HG03095 (cell line): Measurements from ENCODE around the gene TLK1.
A peak's percentile ranks its signal among the peaks of the same experiment; 100 is the strongest.

ENCODE experiments used
- ATAC-seq: cut with Tn5 transposase; IDR thresholded peaks from one replicate; pipeline ENCODE4 v1.9.1; 2021; ENCODE audit warnings: moderate library complexity; ENCODE audit not compliant: unreplicated experiment

TLK1 gene

DNA sequence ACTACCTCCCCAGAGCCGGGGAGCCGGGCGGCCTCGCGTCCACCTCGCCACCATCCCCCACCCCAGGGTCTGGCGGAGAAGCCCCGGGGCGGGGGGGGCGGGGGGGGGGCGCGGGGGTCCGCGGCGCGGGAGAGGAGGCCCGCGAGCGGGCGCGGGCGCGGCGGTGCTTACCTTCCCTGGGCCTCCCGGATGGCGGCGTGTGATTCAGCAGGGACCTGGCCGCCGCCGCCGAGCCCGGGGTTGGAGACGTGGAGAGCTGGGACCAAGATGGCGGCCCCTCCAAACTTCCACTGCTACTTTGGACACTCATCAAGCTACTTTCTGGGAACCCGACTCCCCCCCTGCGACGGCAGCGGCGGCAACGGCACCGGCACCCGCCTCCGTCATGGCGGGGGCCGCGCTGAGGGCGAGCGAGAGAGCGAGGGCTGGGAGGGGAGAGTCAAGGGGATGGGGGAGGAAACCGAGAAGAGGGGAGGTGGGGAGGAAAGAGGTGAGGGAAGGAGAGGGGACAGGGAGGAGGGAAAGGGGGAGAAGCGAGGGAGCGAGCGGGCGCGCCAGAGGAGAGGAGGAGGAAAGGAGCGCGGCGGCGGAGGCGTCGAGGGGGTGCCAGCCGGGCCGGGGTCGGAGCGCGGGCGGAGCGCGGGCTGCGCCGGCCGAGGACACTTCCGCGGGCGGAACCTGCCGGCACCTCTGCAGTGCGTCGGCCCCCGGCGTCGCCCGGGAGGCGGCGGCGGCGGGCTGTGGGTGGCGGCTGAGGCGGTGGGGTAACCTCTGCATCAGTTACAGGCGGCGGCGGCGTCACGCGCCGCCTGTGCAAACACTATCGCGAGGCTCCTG is at the start of gene TLK1:
TLK1 (minus strand) TSS at position 775 of the 837 bp plus-strand sequence; CDS start at position 310, 465 bp downstream.
- ATAC-seq = peak; percentile 51

DNA sequence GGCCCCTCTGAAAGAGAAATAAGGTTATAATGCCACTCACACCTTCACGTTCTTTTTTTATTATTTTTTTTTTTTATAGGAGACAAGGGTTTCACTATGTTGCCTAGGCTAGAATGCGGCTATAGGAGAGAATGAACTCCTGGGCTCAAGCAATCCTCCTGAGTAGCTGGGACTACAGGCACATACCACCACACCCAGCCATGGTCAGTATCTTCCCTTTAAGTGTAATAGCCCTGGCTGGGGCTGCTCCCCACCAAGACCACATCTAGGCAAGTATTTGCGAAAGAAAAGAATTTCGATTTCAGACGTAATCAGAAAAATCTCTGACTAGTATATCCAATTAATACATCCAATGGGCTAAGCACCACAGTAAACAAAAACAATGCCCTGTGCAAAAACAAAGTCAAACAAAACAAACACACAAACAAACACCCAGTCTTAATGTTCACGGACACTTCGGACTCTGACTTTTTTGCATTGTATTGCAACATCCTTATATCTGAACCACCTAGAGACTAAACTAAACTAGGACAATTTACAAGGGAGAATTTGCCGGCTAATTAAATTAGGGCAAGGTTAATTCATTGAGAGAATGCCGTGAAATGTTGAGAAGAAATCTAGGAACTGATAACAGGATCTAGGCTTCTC is 49.6 kb upstream of the TLK1 start:
- ATAC-seq = no peak

DNA sequence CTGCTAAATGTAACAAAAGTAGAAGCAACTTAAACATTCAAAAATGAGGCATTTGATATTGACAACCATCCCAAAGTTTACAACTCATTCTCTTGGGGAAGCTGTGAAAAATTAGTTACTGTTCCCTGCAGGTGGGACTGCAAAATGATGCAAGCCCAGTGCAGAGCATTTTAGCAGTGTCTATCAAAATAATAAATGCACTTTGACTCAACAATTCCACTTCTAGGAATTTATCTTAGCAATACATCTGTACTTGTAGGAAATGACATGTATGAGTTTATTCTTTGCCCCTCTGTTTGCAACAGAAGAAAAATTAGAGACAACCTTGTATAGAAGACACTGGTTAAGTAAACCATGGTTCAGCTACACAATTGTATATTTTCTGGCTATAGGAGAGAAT is 48.0 kb upstream of the TLK1 start:
- no peak for ATAC-seq

DNA sequence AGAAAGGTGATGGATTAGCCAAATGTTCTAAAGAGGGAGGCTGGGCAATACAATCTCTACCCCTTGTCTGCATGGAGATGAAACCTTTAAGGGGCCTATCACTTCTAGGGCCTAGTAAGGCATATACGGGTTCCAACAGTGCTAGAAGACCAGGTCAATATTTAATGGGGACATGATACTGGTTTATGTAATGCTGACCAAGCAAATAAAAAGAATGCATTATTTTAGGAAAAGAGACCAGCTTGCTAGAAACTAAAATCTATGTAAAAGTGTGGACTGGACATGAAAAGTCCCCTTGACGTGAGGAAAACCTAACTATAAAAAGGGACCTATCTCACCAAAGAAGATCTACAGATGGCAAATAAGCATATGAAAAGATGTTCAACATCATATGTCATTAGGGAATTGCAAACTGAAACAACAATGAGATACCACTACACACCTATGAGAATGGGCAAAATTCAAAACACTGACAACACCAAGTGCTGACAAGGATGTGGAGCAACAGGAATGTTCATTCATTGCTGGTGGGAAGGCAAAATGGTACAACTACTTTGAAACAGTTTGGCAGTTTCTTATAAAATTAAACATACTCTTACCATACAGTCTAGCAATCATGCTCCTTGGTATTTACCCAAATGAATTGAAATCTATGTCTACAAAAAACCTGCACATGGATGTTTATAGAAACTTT is 45.9 kb upstream of the TLK1 start:
- no peak for ATAC-seq

DNA sequence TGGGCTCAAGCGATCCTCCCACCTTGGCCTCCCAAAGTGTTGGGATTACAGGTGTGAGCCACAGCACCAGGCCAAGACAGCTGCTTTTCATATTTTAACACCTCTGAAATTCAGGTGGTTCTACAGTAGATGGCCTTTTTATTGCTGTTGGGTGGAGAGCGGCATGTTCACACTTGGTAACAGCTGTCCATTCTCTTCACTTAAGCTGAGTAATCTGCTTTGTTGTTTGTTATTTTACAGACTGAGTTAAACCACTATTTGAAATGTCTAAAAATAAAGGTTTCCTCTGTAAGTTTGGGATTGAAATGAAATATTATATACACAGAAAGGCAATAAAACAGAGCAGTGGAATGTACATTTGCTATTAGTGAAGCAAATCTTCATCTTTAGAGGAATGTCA is 44.9 kb upstream of the TLK1 start:
- ATAC-seq = no peak

DNA sequence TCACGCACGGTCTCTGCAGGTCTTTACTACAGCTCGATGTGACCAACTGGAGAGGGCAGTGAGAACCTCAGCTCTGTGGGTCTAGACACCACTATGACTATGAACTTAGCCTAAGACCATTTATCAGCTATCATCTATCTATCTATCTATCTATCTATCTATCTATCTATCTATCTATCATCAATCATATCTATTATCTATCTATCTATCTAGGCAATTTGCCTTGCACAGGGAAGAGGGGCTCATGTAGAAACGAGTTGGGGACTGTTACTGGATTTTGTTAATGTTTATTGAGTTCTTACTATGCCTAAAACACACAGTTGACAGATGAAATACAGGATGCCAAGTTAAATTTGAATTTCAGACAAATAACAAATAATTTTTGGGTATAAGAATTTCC is 41.1 kb upstream of the TLK1 start:
- ATAC-seq = no peak

DNA sequence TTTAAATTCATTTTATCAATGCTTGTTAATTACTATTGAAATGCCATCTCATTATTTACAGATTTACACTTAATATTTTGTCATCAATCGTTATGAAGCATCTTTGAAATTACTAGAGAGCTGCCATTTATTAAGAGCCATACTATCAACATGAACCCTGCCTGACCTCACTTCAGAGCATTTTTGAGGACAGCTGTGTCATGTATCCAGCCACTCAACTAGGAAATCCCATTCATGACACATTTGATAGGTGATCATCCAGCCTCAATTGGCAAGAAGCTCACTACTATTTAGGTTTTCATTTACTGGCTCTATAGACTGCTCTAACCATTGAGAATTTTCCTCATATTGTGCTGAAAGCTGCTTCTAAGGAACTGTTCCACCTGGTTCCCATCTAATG is 40.6 kb upstream of the TLK1 start:
- no peak for ATAC-seq

DNA sequence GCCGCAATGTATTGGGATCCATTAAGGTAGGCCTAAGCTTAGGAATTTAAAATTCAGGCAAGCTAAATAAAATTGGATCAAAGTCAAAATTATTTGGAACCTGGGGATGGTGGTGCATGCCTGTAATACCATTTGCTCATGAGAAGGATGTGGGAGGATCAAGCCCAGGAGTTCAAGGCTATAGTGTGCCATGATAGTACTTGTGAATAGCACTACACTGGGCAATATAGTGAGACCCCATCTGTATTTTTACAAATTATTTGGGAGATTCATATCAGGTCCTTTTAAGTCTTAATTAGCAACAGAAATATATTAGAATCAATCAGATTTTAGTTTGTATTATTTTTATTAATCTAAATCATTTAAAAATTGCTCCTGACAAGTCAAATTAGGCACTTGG is 39.8 kb upstream of the TLK1 start:
- ATAC-seq = no peak

DNA sequence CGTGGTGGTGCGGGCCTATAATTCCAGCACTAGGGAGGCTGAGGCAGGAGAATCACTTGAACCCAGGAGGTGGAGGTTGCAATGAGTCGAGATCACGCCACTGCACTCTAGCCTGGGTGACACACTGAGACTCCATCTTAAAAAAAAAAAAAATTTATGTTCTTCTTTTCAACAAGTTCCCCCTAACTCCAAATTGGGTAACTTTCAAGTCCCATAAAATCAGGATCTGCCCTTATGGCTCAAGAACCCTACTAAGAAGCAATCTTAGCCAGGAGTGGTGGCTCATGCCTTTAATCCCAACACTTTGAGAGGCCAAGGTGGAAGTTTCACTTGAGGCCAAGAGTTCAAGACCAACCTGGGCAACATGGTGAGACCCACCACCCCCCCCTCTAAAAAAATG is 30.3 kb upstream of the TLK1 start:
- no peak for ATAC-seq

DNA sequence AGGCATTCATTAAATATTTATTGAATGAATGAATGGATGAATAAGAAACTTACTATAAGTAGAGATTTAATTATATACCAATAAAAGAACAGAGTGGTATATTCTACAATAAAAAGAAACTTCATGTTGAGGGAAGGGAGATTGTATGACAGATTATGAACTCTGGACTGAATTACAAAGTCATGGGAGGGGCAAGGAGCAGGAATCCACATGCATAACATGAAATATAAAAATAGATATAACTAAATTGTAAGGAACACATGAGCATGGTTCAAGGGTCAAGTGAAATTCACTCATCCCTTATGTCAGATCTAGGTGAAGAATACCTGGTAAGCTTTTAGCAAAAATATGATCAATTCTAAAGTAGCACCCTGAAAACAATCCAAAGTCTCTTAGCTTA is 27.1 kb upstream of the TLK1 start:
- no peak for ATAC-seq

DNA sequence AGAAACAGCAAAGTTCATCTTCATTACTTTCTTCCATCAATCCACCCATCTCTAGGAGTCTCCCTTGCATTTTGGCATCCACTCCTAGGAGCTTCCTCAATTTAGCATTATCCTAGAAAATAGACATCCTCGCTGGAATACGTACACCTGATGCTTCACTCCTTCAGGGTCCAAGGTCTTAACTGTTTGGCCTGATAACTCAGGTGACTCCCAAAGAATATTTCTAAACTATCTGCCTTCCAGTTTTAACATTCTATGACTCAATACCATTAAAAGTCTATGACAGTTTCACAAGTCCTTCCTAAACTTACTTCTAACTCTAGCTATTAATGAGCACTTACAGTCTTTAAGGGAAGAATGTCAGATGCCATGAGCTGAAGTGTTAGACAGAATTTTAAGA is 26.5 kb upstream of the TLK1 start:
- no peak for ATAC-seq

DNA sequence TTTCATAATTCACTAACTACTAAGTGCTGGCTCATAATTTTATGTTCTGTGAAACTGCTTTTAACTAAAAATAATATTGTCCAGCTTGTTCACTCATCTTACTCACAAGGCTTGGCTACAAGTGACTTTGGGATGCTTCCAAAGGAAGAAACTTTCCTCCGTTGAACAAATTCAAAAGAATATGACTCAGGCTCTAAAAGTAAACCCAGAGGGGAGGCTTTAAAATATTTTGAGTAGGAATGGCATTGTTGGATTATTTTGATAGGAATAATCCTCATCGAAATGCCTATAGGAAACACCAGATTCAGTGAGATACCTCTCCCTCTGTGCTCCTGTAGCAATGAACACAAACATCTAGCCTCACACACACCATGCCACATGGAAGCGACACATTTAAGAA is 25.2 kb upstream of the TLK1 start:
- no peak for ATAC-seq

DNA sequence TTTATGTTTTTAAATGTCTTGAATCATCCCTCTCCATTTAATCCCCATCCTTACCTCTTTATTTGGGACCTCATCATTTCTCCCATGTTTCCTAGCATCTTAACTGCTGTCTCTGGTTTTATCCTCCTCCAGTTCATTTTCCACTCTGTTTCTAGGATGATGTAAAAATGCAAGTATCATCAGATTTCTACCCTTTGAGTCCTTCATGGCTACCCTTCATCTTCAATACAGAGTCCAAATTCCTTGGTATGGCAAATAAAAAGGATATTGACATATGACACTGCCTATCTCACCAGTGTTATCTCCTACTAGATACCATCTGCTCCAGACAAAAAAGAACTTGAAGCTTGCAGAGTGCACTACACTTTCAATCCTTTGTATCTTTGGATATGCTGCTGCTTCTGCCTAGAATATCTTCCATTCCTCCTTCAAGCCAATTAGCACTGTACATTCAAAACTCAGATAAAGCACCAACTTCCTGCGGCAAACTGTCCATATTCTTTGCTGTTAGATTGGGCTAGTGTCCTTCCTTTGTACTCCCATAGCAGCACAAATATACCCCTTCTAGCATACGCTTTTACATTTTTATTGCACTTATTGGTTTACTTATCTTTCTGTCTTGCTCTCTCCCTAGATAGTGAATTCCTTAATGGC is 24.6 kb upstream of the TLK1 start:
- ATAC-seq = no peak

DNA sequence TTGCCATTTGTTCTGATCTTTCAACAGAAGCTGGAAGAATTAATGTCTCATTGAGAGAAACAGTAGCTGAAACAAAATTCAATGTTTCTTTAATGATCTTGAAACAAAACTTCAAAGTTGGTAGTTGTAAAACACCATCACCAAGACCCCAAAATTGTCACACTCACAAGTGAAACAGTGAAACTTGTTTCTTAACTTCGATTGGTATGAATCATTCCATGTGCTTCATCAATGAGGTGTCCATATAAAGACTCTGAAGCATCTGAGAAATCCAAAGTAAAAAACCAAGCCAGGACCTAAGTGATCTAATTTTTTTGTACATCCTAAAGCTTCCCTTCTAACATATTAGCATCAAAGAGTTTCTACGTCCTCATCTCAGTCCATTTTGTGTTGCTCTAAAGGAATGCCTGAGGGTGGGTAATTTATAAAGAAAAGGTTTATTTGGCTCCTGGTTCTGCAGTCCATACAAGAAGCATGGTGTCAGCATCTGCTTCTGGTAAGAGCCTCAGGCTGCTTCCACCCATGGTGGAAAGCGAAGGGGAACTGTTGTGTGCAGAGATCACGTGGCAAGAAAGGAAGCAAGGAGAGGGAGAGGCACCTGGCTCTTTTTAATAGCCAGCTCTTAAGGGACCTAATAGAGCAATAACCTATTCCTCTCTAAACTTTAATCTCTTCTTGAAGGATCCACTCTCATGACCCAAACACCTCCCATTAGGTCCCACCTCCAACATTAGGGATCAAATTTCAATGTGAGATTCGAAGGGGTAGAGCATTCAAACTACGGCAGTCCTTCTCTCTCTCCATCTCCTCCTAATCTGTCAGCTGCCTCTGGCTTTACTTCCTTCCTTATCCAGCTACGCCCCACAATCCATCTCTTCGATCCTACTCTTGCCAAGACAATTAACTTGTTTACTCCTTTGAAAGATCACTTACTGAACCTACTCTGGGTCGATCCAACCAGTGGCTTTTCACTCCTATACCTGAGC is 20.7 kb upstream of the TLK1 start:
- no peak for ATAC-seq

DNA sequence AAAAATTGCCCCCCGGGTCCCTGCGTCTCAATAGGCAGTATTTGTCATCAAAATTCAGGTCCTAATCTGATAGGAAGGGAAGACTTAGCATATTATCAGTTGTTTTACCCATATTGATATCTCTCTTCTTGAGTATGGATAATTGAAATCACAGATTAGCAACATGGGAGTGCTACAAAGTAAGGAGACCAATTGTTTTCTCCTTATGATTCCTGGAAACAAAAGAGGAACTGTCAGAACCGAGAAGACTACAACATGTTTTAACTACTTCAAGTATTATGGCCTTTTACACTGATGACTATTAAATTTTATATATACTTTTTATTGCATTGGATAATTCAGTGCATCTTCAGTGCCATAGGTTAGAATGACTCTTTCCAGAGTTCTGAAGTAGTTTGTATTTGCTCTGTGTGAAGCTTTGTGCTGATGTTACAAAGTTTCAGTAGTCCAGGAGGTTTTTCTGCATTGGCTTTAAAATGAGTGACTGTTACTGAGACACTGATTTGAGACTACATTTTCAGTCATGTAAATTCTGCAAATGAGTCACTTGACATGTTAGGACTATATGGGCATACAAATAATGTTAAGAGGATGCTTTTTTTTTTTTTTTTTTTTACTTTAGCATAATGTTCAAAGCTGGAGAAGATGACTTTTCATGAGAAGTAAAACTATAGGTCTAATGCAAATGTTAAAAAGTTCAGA is 19.7 kb upstream of the TLK1 start:
- ATAC-seq = peak; percentile 56

DNA sequence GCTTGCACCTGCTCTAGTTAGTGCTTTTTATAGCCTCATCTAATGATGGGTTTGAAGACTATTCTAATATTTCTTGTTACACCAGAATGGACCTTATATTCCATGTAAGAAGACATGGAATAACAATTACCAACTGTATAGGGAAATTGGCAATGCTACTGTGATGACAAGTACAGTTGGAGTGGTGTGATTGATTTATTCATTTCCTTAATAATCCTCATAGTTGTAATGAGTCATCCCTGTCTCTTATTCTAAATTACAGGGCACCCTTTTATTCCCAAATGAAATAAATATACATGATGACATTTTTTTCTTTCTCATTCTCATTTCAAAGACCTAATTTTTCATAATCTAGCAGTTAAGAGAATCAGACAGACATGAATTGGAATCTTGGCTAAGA is 18.3 kb upstream of the TLK1 start:
- ATAC-seq = no peak

DNA sequence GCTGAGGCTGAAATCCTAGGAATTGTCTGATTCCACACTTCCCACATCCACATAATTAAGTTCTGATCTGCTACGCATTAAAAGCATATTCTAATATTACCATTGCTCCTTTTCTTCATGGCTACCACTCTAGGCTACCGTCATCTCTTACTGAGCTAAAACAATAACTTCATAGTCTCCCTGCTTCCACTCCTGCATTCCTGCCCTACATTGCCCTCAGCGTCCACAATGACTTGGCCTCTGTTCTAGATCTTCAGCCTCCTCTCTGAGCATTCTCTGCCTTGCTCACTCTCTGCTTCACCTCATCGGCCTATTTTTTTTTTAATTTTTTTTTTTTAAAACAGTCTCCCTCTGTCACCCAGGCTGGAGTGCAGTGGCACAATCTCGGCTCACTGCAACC is 15.8 kb upstream of the TLK1 start:
- ATAC-seq = no peak

DNA sequence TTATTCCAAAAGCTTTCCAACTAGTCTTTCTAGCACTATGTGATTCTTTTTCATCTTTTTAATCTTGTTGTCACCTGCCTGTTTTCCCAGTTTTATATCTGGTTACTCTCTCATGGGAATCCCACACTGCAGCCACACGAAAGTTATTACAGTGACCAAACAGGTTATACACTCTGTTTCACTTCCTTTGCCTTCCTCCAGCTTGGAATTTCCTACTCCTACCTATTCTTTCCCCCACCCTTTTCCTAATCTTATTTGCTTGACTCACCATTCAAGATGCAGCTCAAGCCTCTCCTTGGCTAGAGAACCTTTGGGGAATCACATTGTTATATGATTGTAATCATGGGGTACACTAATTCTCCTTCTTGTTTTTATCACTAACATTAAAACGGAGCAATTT is 13.4 kb upstream of the TLK1 start:
- ATAC-seq = no peak

DNA sequence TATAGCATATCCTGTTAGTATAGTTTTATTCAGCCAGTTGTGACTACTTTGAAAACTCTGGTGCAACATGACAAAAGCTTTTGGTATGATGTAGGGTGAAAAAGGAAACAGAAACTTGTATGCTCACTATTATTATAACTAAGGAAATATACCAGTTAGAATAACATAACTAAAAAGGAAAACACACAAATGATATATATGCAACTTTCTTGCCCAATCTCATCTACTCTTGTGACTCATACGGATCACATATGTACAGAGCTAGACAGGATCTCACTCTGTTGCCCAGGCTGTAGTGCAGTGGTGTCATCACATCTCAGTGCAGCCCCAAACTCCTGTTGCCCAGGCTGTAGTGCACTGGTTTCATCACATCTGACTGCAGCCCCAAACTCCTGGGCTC is 12.4 kb upstream of the TLK1 start:
- no peak for ATAC-seq

DNA sequence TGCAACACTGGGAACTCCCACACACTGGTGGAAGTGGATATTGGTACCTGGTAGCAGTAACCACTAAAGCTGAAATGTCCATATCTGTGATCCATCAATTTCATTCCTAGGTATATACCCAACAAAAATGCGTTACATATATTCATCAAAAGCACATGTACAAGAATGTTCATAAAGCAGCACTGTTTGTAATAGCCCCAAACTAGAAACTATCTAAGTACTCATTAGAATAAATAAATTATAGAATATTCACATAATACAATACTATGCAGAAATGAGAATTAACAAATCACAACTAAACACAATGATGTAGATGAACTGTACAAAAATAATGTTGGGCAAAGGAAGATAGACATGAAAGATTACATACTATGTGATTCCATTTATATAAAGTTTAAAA is 11.1 kb upstream of the TLK1 start:
- no peak for ATAC-seq
